WTC11 (cell line): ENCODE results near the gene UQCRHL. TPM values are rescaled to one million over a fixed set of nuclear protein-coding genes. Genes with fewer than 3 reads are reported as not detected.

Source experiments
- ATAC-seq: fragments of 200-7000 bp; cut with Tn5 transposase; 2 replicates; pipeline ENCODE4 v1.10.0; 2021; ENCODE audit warnings: mild to moderate bottlenecking, moderate library complexity
- CTCF ChIA-PET: fragments of 300-600 bp; sonication (Branson Sonifier 250); formaldehyde crosslinking; loops from one replicate; lab custom pipeline; 2021; ENCODE audit warnings: antibody characterized with exemption; lab: Charles Lee
- POLR2A ChIA-PET: fragments of 350-600 bp; sonication (Branson Sonifier 250); formaldehyde crosslinking; loops from one replicate; lab custom pipeline; 2021; ENCODE audit warnings: antibody characterized with exemption; lab: Charles Lee
- DNase-seq: peaks from one replicate; pipeline ENCODE4 v3.0.0; 2021; ENCODE audit warnings: low spot score
- H3K27ac Mint-ChIP-seq: 2 replicates; pipeline ENCODE4 v1.8.0; 2021; ENCODE audit warnings: mixed read lengths
- H3K27me3 Mint-ChIP-seq: 2 replicates; pipeline ENCODE4 v1.8.0; 2021; ENCODE audit warnings: low read depth, mild to moderate bottlenecking, moderate library complexity, mixed read lengths
- H3K36me3 Mint-ChIP-seq: 2 replicates; pipeline ENCODE4 v1.8.0; 2021; ENCODE audit warnings: mixed read lengths
- H3K4me1 Mint-ChIP-seq: 2 replicates; pipeline ENCODE4 v1.8.0; 2022; ENCODE audit warnings: mixed read lengths
- H3K4me3 Mint-ChIP-seq: 2 replicates; pipeline ENCODE4 v1.8.0; 2021; ENCODE audit warnings: mild to moderate bottlenecking, moderate library complexity, mixed read lengths
- H3K9me3 Mint-ChIP-seq: 2 replicates; pipeline ENCODE4 v1.8.0; 2021; ENCODE audit warnings: mixed read lengths
- ATF1 ChIP-seq: sonication (generic); formaldehyde crosslinking; IDR thresholded peaks from 2 replicates; pipeline ENCODE4 v1.8.1; 2023; ENCODE audit warnings: mild to moderate bottlenecking, moderate library complexity, missing genetic modification reagents
- CDX4 ChIP-seq: fragments of 250-450 bp; sonication (Bioruptor Pico); IDR thresholded peaks from 2 replicates; pipeline ENCODE4 v1.9.0; 2021; ENCODE audit warnings: moderate library complexity, mild to moderate bottlenecking, inconsistent platforms, borderline replicate concordance
- CREM ChIP-seq: sonication (generic); formaldehyde crosslinking; IDR thresholded peaks from 2 replicates; pipeline ENCODE4 v1.8.1; 2022; ENCODE audit warnings: mild to moderate bottlenecking, missing genetic modification reagents, moderate library complexity
- FOXJ3 ChIP-seq: sonication (generic); formaldehyde crosslinking; IDR thresholded peaks from 2 replicates; pipeline ENCODE4 v1.9.0; 2021; ENCODE audit warnings: missing genetic modification reagents, mild to moderate bottlenecking, borderline replicate concordance
- FOXK1 ChIP-seq: sonication (generic); formaldehyde crosslinking; IDR thresholded peaks from 2 replicates; pipeline ENCODE4 v1.8.0; 2022; ENCODE audit warnings: mild to moderate bottlenecking, moderate library complexity, missing genetic modification reagents
- GRHL2 ChIP-seq: fragments of 250-450 bp; sonication (Bioruptor Pico); IDR thresholded peaks from 2 replicates; pipeline ENCODE4 v1.8.0; 2022; ENCODE audit warnings: mild to moderate bottlenecking, moderate library complexity; ENCODE audit not compliant: insufficient replicate concordance, severe bottlenecking
- JUN ChIP-seq: sonication (generic); formaldehyde crosslinking; IDR thresholded peaks from 2 replicates; pipeline ENCODE4 v1.8.0; 2023; ENCODE audit warnings: mild to moderate bottlenecking, missing genetic modification reagents
- KAT7 ChIP-seq: sonication (generic); formaldehyde crosslinking; IDR thresholded peaks from 2 replicates; pipeline ENCODE4 v1.8.1; 2023; ENCODE audit warnings: missing genetic modification reagents, mild to moderate bottlenecking, borderline replicate concordance
- MYBL2 ChIP-seq: sonication (generic); formaldehyde crosslinking; IDR thresholded peaks from 2 replicates; pipeline ENCODE4 v1.8.1; 2023; ENCODE audit warnings: mild to moderate bottlenecking, moderate library complexity, missing genetic modification reagents
- NR3C1 ChIP-seq: sonication (generic); formaldehyde crosslinking; conservative IDR thresholded peaks from 2 replicates; pipeline ENCODE4 v1.8.1; 2023; ENCODE audit warnings: low read depth, mild to moderate bottlenecking, missing genetic modification reagents
- PRDM15 ChIP-seq: sonication (generic); formaldehyde crosslinking; IDR thresholded peaks from 2 replicates; pipeline ENCODE4 v1.8.0; 2022; ENCODE audit warnings: missing genetic modification reagents
- SOX15 ChIP-seq: fragments of 250-450 bp; sonication (Bioruptor Pico); IDR thresholded peaks from 2 replicates; pipeline ENCODE4 v1.9.0; 2021; ENCODE audit warnings: mild to moderate bottlenecking
- ZNF121 ChIP-seq: sonication (generic); formaldehyde crosslinking; IDR thresholded peaks from 2 replicates; pipeline ENCODE4 v1.8.0; 2023; ENCODE audit warnings: missing genetic modification reagents
- ZNF416 ChIP-seq: fragments of 250-450 bp; sonication (Bioruptor Pico); IDR thresholded peaks from 2 replicates; pipeline ENCODE4 v1.9.0; 2021; ENCODE audit warnings: mild to moderate bottlenecking, inconsistent platforms
- ZNF423 ChIP-seq: fragments of 250-450 bp; sonication (Bioruptor Pico); IDR thresholded peaks from 2 replicates; pipeline ENCODE4 v2.1.2; 2022; ENCODE audit warnings: mild to moderate bottlenecking, moderate library complexity
- ZNF532 ChIP-seq: fragments of 250-450 bp; sonication (Bioruptor Pico); IDR thresholded peaks from 2 replicates; pipeline ENCODE4 v1.9.0; 2021; ENCODE audit warnings: mild to moderate bottlenecking, borderline replicate concordance
- total RNA-seq: library from RNA; stranded (reverse); gene quantifications from 3 replicates; pipeline ENCODE4 v1.2.3, GENCODE V29; 2021
- TF ChIP-seq, protein P1 (sequence below): fragments of 200-600 bp; IDR thresholded peaks from 2 replicates; pipeline ENCODE4 v1.8.0; 2022; ENCODE audit warnings: antibody characterized with exemption
- TF ChIP-seq, protein P2 (sequence below): fragments of 250-450 bp; sonication (Bioruptor Pico); IDR thresholded peaks from 2 replicates; pipeline ENCODE4 v2.1.2; 2022; ENCODE audit warnings: mild to moderate bottlenecking, moderate library complexity

Gene UQCRHL
- total RNA-seq, 1 experiment from 2014 or later, result 3.8 TPM

- Mint-ChIP-seq H3K4me3 (no peak overlapping the region), H3K9me3 (no peaks in the 10 kb centered on the region), H3K4me1 (peaks cover 19% of the 10 kb centered on the region), H3K27ac (0 out of 2 replicates have a peak overlapping the region, but pooled peaks have one; percentile 50), H3K27me3 (no peaks in the 10 kb centered on the region), H3K36me3 (no peaks in the 10 kb centered on the region)
- DNase-seq, result no peak
- ATAC-seq, result peak; percentile 10; the same call in 1 of the 2 replicates
- ChIA-PET POLR2A (no interaction called here), CTCF (interaction anchor here (0.7 to 5.0 kb wide), 6 partner anchors 8 to 149 kb away, joined by 3 to 32 read pairs (median 8); no protein-coding TSS in a partner anchor)
- TF ChIP-seq ZNF121 (CRISPR knock-in tag) (no peak), NR3C1 (CRISPR knock-in tag) (no peak), ATF1 (CRISPR knock-in tag) (no peak), ZNF532 (CRISPR knock-in tag) (no peak), JUN (CRISPR knock-in tag) (no peak), CREM (CRISPR knock-in tag) (no peak), PRDM15 (CRISPR knock-in tag) (no peak), MYBL2 (CRISPR knock-in tag) (no peak), ZNF416 (CRISPR knock-in tag) (no peak), CDX4 (no peak), FOXJ3 (no peak), GRHL2 (CRISPR knock-in tag) (no peak), ZNF423 (CRISPR knock-in tag) (no peak), KAT7 (no peak), FOXK1 (CRISPR knock-in tag) (no peak), SOX15 (CRISPR knock-in tag) (no peak)
- TF ChIP-seq, protein P1, sequence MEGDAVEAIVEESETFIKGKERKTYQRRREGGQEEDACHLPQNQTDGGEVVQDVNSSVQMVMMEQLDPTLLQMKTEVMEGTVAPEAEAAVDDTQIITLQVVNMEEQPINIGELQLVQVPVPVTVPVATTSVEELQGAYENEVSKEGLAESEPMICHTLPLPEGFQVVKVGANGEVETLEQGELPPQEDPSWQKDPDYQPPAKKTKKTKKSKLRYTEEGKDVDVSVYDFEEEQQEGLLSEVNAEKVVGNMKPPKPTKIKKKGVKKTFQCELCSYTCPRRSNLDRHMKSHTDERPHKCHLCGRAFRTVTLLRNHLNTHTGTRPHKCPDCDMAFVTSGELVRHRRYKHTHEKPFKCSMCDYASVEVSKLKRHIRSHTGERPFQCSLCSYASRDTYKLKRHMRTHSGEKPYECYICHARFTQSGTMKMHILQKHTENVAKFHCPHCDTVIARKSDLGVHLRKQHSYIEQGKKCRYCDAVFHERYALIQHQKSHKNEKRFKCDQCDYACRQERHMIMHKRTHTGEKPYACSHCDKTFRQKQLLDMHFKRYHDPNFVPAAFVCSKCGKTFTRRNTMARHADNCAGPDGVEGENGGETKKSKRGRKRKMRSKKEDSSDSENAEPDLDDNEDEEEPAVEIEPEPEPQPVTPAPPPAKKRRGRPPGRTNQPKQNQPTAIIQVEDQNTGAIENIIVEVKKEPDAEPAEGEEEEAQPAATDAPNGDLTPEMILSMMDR, result no peak
- TF ChIP-seq, protein P2, sequence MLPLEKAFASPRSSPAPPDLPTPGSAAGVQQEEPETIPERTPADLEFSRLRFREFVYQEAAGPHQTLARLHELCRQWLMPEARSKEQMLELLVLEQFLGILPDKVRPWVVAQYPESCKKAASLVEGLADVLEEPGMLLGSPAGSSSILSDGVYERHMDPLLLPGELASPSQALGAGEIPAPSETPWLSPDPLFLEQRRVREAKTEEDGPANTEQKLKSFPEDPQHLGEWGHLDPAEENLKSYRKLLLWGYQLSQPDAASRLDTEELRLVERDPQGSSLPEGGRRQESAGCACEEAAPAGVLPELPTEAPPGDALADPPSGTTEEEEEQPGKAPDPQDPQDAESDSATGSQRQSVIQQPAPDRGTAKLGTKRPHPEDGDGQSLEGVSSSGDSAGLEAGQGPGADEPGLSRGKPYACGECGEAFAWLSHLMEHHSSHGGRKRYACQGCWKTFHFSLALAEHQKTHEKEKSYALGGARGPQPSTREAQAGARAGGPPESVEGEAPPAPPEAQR (CRISPR knock-in tag), result no peak
Observed at GRCh38 chr1:15799004-15799867, 8.2 kb downstream of the UQCRHL start.
